T1000 (cell line): Measurements from ENCODE around the gene PHF8.

ENCODE experiments used
- DNase-seq: peaks from one replicate; lab custom pipeline; 2025; ENCODE audit warnings: mixed read lengths; lab: John Stamatoyannopoulos, UW

PHF8 gene

GRCh38 chrX:54012830-54013500 lies 31.3 kb downstream of the PHF8 start:
- no peak for DNase-seq

GRCh38 chrX:54007682-54008081 lies 36.6 kb downstream of the PHF8 start:
- DNase-seq: no peak

- DNase-seq: no peak
Observed at GRCh38 chrX:53997724-53998123, 46.5 kb downstream of the PHF8 start.

GRCh38 chrX:53992589-53992988 lies 51.7 kb downstream of the PHF8 start:
- DNase-seq: no peak

GRCh38 chrX:53990171-53990570 lies 54.1 kb downstream of the PHF8 start:
- no peak for DNase-seq

GRCh38 chrX:53984895-53985294 lies 59.4 kb downstream of the PHF8 start:
- no peak for DNase-seq

- DNase-seq: no peak
Observed at GRCh38 chrX:53974529-53974928, 69.7 kb downstream of the PHF8 start.

- DNase-seq: no peak
Observed at GRCh38 chrX:53969540-53969939, 74.7 kb downstream of the PHF8 start.

- DNase-seq: no peak
Observed at GRCh38 chrX:53950130-53950733, 94.0 kb downstream of the PHF8 start.

GRCh38 chrX:53940180-53940579 lies 104.1 kb downstream of the PHF8 start:
- no peak for DNase-seq

GRCh38 chrX:53939127-53939526 lies 105.1 kb downstream of the PHF8 start:
- no peak for DNase-seq

GRCh38 chrX:53930515-53931380 lies 113.5 kb downstream of the PHF8 start:
- DNase-seq: no peak

- DNase-seq: no peak
Observed at GRCh38 chrX:53926030-53926429, 118.2 kb downstream of the PHF8 start.

- DNase-seq: no peak
Observed at GRCh38 chrX:53918702-53919101, 125.6 kb downstream of the PHF8 start.

- DNase-seq: no peak
Observed at GRCh38 chrX:53900623-53901022, 143.7 kb downstream of the PHF8 start.

- DNase-seq: no peak
Observed at GRCh38 chrX:53895270-53895669, 149.0 kb downstream of the PHF8 start.
